WTC11 (cell line): Measurements from ENCODE around the gene PDK2. TPM values are rescaled to one million over a fixed set of nuclear protein-coding genes. Genes with fewer than 3 reads are reported as not detected.
A peak's percentile ranks its signal among the peaks of the same experiment; 100 is the strongest.

Experiments used
- ATAC-seq: fragments of 200-7000 bp; cut with Tn5 transposase; 2 replicates; pipeline ENCODE4 v1.10.0; 2021; ENCODE audit warnings: mild to moderate bottlenecking, moderate library complexity
- CTCF ChIA-PET: fragments of 300-600 bp; sonication (Branson Sonifier 250); formaldehyde crosslinking; loops from one replicate; lab custom pipeline; 2021; ENCODE audit warnings: antibody characterized with exemption; lab: Charles Lee
- POLR2A ChIA-PET: fragments of 350-600 bp; sonication (Branson Sonifier 250); formaldehyde crosslinking; loops from one replicate; lab custom pipeline; 2021; ENCODE audit warnings: antibody characterized with exemption; lab: Charles Lee
- DNase-seq: peaks from one replicate; pipeline ENCODE4 v3.0.0; 2021; ENCODE audit warnings: low spot score
- H3K27ac Mint-ChIP-seq: 2 replicates; pipeline ENCODE4 v1.8.0; 2021; ENCODE audit warnings: mixed read lengths
- H3K27me3 Mint-ChIP-seq: 2 replicates; pipeline ENCODE4 v1.8.0; 2021; ENCODE audit warnings: low read depth, mild to moderate bottlenecking, moderate library complexity, mixed read lengths
- H3K36me3 Mint-ChIP-seq: 2 replicates; pipeline ENCODE4 v1.8.0; 2021; ENCODE audit warnings: mixed read lengths
- H3K4me1 Mint-ChIP-seq: 2 replicates; pipeline ENCODE4 v1.8.0; 2022; ENCODE audit warnings: mixed read lengths
- H3K4me3 Mint-ChIP-seq: 2 replicates; pipeline ENCODE4 v1.8.0; 2021; ENCODE audit warnings: mild to moderate bottlenecking, moderate library complexity, mixed read lengths
- H3K9me3 Mint-ChIP-seq: 2 replicates; pipeline ENCODE4 v1.8.0; 2021; ENCODE audit warnings: mixed read lengths
- CREB1 ChIP-seq: sonication (generic); formaldehyde crosslinking; IDR thresholded peaks from 2 replicates; pipeline ENCODE4 v1.8.0; 2023; ENCODE audit warnings: mild to moderate bottlenecking, missing genetic modification reagents
- CREM ChIP-seq: sonication (generic); formaldehyde crosslinking; IDR thresholded peaks from 2 replicates; pipeline ENCODE4 v1.8.1; 2022; ENCODE audit warnings: mild to moderate bottlenecking, missing genetic modification reagents, moderate library complexity
- ESRRA ChIP-seq: sonication (generic); formaldehyde crosslinking; IDR thresholded peaks from 2 replicates; pipeline ENCODE4 v1.8.1; 2022; ENCODE audit warnings: mild to moderate bottlenecking, missing genetic modification reagents, borderline replicate concordance
- GTF2I ChIP-seq: fragments of 250-450 bp; sonication (Bioruptor Pico); conservative IDR thresholded peaks from 2 replicates; pipeline ENCODE4 v1.4.0; 2021; ENCODE audit warnings: mild to moderate bottlenecking
- MXD4 ChIP-seq: fragments of 250-450 bp; sonication (Bioruptor Pico); IDR thresholded peaks from 2 replicates; pipeline ENCODE4 v1.8.0; 2021; ENCODE audit warnings: mild to moderate bottlenecking, moderate library complexity, borderline replicate concordance
- NFYB ChIP-seq: sonication (generic); formaldehyde crosslinking; conservative IDR thresholded peaks from 2 replicates; pipeline ENCODE4 v1.8.0; 2022; ENCODE audit warnings: low read depth, missing genetic modification reagents
- NR2C2 ChIP-seq: sonication (generic); formaldehyde crosslinking; IDR thresholded peaks from 2 replicates; pipeline ENCODE4 v1.8.0; 2022; ENCODE audit warnings: mild to moderate bottlenecking, missing genetic modification reagents
- OVOL2 ChIP-seq: fragments of 250-450 bp; sonication (Bioruptor Pico); IDR thresholded peaks from 2 replicates; pipeline ENCODE4 v1.9.0; 2021; ENCODE audit warnings: mild to moderate bottlenecking, borderline replicate concordance
- SOX15 ChIP-seq: fragments of 250-450 bp; sonication (Bioruptor Pico); IDR thresholded peaks from 2 replicates; pipeline ENCODE4 v1.9.0; 2021; ENCODE audit warnings: mild to moderate bottlenecking
- TEAD1 ChIP-seq: sonication (generic); formaldehyde crosslinking; IDR thresholded peaks from 2 replicates; pipeline ENCODE4 v1.8.0; 2022; ENCODE audit warnings: mild to moderate bottlenecking, missing genetic modification reagents
- ZNF263 ChIP-seq: sonication (generic); formaldehyde crosslinking; IDR thresholded peaks from 2 replicates; pipeline ENCODE4 v1.8.1; 2022; ENCODE audit warnings: low read depth, mild to moderate bottlenecking, moderate library complexity, missing genetic modification reagents
- ZNF396 ChIP-seq: fragments of 250-450 bp; sonication (Bioruptor Pico); IDR thresholded peaks from 2 replicates; pipeline ENCODE4 v1.8.0; 2021; ENCODE audit warnings: mild to moderate bottlenecking, moderate library complexity, borderline replicate concordance
- total RNA-seq: library from RNA; stranded (reverse); gene quantifications from 3 replicates; pipeline ENCODE4 v1.2.3, GENCODE V29; 2021
- TF ChIP-seq, protein P1 (sequence below): fragments of 250-450 bp; sonication (Bioruptor Pico); IDR thresholded peaks from 2 replicates; pipeline ENCODE4 v1.9.0; 2021; ENCODE audit warnings: moderate library complexity, mild to moderate bottlenecking, inconsistent platforms, borderline replicate concordance
- TF ChIP-seq, protein P2 (sequence below): sonication (generic); formaldehyde crosslinking; IDR thresholded peaks from 2 replicates; pipeline ENCODE4 v1.8.0; 2022; ENCODE audit warnings: mild to moderate bottlenecking, missing genetic modification reagents
- TF ChIP-seq, protein P3 (sequence below): sonication (generic); formaldehyde crosslinking; IDR thresholded peaks from 2 replicates; pipeline ENCODE4 v1.8.0; 2022; ENCODE audit warnings: missing genetic modification reagents
- TF ChIP-seq, protein P4 (sequence below): sonication (generic); formaldehyde crosslinking; IDR thresholded peaks from 2 replicates; pipeline ENCODE4 v1.8.1; 2023; ENCODE audit warnings: mild to moderate bottlenecking, missing genetic modification reagents
- TF ChIP-seq, protein P5 (sequence below): fragments of 200-600 bp; IDR thresholded peaks from 2 replicates; pipeline ENCODE4 v1.8.0; 2022; ENCODE audit warnings: antibody characterized with exemption
- TF ChIP-seq, protein P6 (sequence below): sonication (generic); formaldehyde crosslinking; IDR thresholded peaks from 2 replicates; pipeline ENCODE4 v1.8.1; 2023; ENCODE audit warnings: mild to moderate bottlenecking, moderate library complexity, missing genetic modification reagents
- TF ChIP-seq, protein P7 (sequence below): sonication (generic); formaldehyde crosslinking; IDR thresholded peaks from 2 replicates; pipeline ENCODE4 v1.8.1; 2022; ENCODE audit warnings: mild to moderate bottlenecking, missing genetic modification reagents, moderate library complexity, borderline replicate concordance

The PDK2 gene
- total RNA-seq, 1 experiment from 2014 or later: 16.6 TPM

GRCh38 chr17:50139185-50139783 lies 44.1 kb downstream of the PDK2 start:
- ChIA-PET POLR2A (interaction anchor here (1.2 kb wide), 1 partner anchor 9 kb away, joined by 3 read pairs; no protein-coding TSS in a partner anchor), CTCF (interaction anchor here (0.6 to 4.6 kb wide), 15 partner anchors 9 to 222 kb away, joined by 3 to 52 read pairs (median 4); partner anchors contain the start of genes PPP1R9B, SAMD14 and SGCA)
- Mint-ChIP-seq H3K4me3 (no peak overlapping the region), H3K4me1 (peaks cover 11% of the 10 kb centered on the region), H3K9me3 (no peaks in the 10 kb centered on the region), H3K27me3 (no peaks in the 10 kb centered on the region), H3K36me3 (peaks cover 50% of the 10 kb centered on the region), H3K27ac (no peak overlapping the region; the same call in 1 of the 2 replicates)
- TF ChIP-seq, protein P1, sequence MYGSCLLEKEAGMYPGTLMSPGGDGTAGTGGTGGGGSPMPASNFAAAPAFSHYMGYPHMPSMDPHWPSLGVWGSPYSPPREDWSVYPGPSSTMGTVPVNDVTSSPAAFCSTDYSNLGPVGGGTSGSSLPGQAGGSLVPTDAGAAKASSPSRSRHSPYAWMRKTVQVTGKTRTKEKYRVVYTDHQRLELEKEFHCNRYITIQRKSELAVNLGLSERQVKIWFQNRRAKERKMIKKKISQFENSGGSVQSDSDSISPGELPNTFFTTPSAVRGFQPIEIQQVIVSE (CRISPR knock-in tag): no peak
- no peak for TF ChIP-seq MXD4
- no peak for TF ChIP-seq NFYB (CRISPR knock-in tag)
- TF ChIP-seq, protein P2, sequence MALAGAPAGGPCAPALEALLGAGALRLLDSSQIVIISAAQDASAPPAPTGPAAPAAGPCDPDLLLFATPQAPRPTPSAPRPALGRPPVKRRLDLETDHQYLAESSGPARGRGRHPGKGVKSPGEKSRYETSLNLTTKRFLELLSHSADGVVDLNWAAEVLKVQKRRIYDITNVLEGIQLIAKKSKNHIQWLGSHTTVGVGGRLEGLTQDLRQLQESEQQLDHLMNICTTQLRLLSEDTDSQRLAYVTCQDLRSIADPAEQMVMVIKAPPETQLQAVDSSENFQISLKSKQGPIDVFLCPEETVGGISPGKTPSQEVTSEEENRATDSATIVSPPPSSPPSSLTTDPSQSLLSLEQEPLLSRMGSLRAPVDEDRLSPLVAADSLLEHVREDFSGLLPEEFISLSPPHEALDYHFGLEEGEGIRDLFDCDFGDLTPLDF (CRISPR knock-in tag): no peak
- TF ChIP-seq, protein P3, sequence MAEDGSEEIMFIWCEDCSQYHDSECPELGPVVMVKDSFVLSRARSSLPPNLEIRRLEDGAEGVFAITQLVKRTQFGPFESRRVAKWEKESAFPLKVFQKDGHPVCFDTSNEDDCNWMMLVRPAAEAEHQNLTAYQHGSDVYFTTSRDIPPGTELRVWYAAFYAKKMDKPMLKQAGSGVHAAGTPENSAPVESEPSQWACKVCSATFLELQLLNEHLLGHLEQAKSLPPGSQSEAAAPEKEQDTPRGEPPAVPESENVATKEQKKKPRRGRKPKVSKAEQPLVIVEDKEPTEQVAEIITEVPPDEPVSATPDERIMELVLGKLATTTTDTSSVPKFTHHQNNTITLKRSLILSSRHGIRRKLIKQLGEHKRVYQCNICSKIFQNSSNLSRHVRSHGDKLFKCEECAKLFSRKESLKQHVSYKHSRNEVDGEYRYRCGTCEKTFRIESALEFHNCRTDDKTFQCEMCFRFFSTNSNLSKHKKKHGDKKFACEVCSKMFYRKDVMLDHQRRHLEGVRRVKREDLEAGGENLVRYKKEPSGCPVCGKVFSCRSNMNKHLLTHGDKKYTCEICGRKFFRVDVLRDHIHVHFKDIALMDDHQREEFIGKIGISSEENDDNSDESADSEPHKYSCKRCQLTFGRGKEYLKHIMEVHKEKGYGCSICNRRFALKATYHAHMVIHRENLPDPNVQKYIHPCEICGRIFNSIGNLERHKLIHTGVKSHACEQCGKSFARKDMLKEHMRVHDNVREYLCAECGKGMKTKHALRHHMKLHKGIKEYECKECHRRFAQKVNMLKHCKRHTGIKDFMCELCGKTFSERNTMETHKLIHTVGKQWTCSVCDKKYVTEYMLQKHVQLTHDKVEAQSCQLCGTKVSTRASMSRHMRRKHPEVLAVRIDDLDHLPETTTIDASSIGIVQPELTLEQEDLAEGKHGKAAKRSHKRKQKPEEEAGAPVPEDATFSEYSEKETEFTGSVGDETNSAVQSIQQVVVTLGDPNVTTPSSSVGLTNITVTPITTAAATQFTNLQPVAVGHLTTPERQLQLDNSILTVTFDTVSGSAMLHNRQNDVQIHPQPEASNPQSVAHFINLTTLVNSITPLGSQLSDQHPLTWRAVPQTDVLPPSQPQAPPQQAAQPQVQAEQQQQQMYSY (CRISPR knock-in tag): no peak
- TF ChIP-seq, protein P4, sequence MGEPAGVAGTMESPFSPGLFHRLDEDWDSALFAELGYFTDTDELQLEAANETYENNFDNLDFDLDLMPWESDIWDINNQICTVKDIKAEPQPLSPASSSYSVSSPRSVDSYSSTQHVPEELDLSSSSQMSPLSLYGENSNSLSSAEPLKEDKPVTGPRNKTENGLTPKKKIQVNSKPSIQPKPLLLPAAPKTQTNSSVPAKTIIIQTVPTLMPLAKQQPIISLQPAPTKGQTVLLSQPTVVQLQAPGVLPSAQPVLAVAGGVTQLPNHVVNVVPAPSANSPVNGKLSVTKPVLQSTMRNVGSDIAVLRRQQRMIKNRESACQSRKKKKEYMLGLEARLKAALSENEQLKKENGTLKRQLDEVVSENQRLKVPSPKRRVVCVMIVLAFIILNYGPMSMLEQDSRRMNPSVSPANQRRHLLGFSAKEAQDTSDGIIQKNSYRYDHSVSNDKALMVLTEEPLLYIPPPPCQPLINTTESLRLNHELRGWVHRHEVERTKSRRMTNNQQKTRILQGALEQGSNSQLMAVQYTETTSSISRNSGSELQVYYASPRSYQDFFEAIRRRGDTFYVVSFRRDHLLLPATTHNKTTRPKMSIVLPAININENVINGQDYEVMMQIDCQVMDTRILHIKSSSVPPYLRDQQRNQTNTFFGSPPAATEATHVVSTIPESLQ (CRISPR knock-in tag): no peak
- no peak for TF ChIP-seq CREB1 (CRISPR knock-in tag)
- no peak for TF ChIP-seq NR2C2 (CRISPR knock-in tag)
- DNase-seq (no peak), ATAC-seq (no peak)

GRCh38 chr17:50139950-50140885 lies 45.1 kb downstream of the PDK2 start:
- CTCF ChIA-PET: interaction anchor here (0.5 to 4.6 kb wide), 20 partner anchors 10 to 620 kb away, joined by 3 to 52 read pairs (median 4); partner anchors contain the start of genes PPP1R9B, SAMD14, SGCA and TMEM92
- Mint-ChIP-seq H3K27ac (no peak overlapping the region), H3K4me3 (0 out of 2 replicates have a peak overlapping the region, but pooled peaks have one; percentile 14), H3K36me3 (peaks cover 52% of the 10 kb centered on the region), H3K4me1 (peaks cover 14% of the 10 kb centered on the region), H3K9me3 (no peaks in the 10 kb centered on the region), H3K27me3 (no peaks in the 10 kb centered on the region)
- ATAC-seq (peak; percentile 91), DNase-seq (peak; percentile 90)
- POLR2A ChIA-PET: no interaction called here
- TF ChIP-seq ZNF396 (CRISPR knock-in tag): no peak
- TF ChIP-seq SOX15 (CRISPR knock-in tag): no peak
- TF ChIP-seq, protein P5, sequence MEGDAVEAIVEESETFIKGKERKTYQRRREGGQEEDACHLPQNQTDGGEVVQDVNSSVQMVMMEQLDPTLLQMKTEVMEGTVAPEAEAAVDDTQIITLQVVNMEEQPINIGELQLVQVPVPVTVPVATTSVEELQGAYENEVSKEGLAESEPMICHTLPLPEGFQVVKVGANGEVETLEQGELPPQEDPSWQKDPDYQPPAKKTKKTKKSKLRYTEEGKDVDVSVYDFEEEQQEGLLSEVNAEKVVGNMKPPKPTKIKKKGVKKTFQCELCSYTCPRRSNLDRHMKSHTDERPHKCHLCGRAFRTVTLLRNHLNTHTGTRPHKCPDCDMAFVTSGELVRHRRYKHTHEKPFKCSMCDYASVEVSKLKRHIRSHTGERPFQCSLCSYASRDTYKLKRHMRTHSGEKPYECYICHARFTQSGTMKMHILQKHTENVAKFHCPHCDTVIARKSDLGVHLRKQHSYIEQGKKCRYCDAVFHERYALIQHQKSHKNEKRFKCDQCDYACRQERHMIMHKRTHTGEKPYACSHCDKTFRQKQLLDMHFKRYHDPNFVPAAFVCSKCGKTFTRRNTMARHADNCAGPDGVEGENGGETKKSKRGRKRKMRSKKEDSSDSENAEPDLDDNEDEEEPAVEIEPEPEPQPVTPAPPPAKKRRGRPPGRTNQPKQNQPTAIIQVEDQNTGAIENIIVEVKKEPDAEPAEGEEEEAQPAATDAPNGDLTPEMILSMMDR: peak; percentile 99
- TF ChIP-seq, protein P6, sequence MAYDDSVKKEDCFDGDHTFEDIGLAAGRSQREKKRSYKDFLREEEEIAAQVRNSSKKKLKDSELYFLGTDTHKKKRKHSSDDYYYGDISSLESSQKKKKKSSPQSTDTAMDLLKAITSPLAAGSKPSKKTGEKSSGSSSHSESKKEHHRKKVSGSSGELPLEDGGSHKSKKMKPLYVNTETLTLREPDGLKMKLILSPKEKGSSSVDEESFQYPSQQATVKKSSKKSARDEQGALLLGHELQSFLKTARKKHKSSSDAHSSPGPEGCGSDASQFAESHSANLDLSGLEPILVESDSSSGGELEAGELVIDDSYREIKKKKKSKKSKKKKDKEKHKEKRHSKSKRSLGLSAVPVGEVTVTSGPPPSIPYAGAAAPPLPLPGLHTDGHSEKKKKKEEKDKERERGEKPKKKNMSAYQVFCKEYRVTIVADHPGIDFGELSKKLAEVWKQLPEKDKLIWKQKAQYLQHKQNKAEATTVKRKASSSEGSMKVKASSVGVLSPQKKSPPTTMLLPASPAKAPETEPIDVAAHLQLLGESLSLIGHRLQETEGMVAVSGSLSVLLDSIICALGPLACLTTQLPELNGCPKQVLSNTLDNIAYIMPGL: no peak
- no peak for TF ChIP-seq TEAD1 (CRISPR knock-in tag)
- TF ChIP-seq OVOL2 (CRISPR knock-in tag): no peak
- TF ChIP-seq ESRRA (CRISPR knock-in tag): no peak
- TF ChIP-seq, protein P7, sequence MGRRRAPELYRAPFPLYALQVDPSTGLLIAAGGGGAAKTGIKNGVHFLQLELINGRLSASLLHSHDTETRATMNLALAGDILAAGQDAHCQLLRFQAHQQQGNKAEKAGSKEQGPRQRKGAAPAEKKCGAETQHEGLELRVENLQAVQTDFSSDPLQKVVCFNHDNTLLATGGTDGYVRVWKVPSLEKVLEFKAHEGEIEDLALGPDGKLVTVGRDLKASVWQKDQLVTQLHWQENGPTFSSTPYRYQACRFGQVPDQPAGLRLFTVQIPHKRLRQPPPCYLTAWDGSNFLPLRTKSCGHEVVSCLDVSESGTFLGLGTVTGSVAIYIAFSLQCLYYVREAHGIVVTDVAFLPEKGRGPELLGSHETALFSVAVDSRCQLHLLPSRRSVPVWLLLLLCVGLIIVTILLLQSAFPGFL (CRISPR knock-in tag): no peak
- TF ChIP-seq ZNF263 (CRISPR knock-in tag): 0 out of 2 replicates have a peak, but pooled peaks have one; percentile 47
- no peak for TF ChIP-seq CREM (CRISPR knock-in tag)
- TF ChIP-seq GTF2I: no peak
